HEK293 (cell line): Measurements from ENCODE around the gene E2F1.

Experiments used
- BCL6B ChIP-seq: fragments of 450-650 bp; formaldehyde crosslinking; IDR thresholded peaks from 2 replicates; pipeline ENCODE4 v1.5.1; 2017; ENCODE audit warnings: missing biosample characterization, missing genetic modification characterization
- GLIS2 ChIP-seq: fragments of 450-650 bp; formaldehyde crosslinking; IDR thresholded peaks from 2 replicates; pipeline ENCODE4 v1.5.1; 2016; ENCODE audit warnings: missing biosample characterization, missing genetic modification characterization
- HOXD13 ChIP-seq: sonication (generic); formaldehyde crosslinking; IDR thresholded peaks from 2 replicates; pipeline ENCODE4 v1.8.0; 2022; ENCODE audit warnings: missing genetic modification reagents, borderline replicate concordance
- KLF10 ChIP-seq: fragments of 450-650 bp; IDR thresholded peaks from 2 replicates; pipeline ENCODE4 v1.5.1; 2018; ENCODE audit warnings: missing biosample characterization, mild to moderate bottlenecking, missing genetic modification characterization
- KLF16 ChIP-seq: fragments of 450-650 bp; formaldehyde crosslinking; IDR thresholded peaks from 2 replicates; pipeline ENCODE4 v1.5.1; 2017; ENCODE audit warnings: missing biosample characterization, missing genetic modification characterization
- PRDM2 ChIP-seq: fragments of 450-650 bp; formaldehyde crosslinking; IDR thresholded peaks from 2 replicates; pipeline ENCODE4 v1.5.1; 2016; ENCODE audit warnings: missing biosample characterization, missing genetic modification characterization, borderline replicate concordance
- SP3 ChIP-seq: fragments of 450-650 bp; formaldehyde crosslinking; IDR thresholded peaks from 2 replicates; pipeline ENCODE4 v1.5.1; 2016; ENCODE audit warnings: missing biosample characterization, missing genetic modification characterization
- WT1 ChIP-seq: fragments of 450-650 bp; formaldehyde crosslinking; IDR thresholded peaks from 2 replicates; pipeline ENCODE4 v1.5.1; 2016; ENCODE audit warnings: missing biosample characterization, missing genetic modification characterization
- ZBTB10 ChIP-seq: fragments of 450-650 bp; formaldehyde crosslinking; IDR thresholded peaks from 2 replicates; pipeline ENCODE4 v1.5.1; 2016; ENCODE audit warnings: missing biosample characterization, missing genetic modification characterization
- ZNF10 ChIP-seq: fragments of 450-650 bp; formaldehyde crosslinking; IDR thresholded peaks from 2 replicates; pipeline ENCODE4 v1.5.1; 2017; ENCODE audit warnings: missing biosample characterization, missing genetic modification characterization
- ZNF155 ChIP-seq: fragments of 450-650 bp; formaldehyde crosslinking; IDR thresholded peaks from 2 replicates; pipeline ENCODE4 v1.5.1; 2016; ENCODE audit warnings: missing biosample characterization, missing genetic modification characterization
- ZNF16 ChIP-seq: fragments of 450-650 bp; formaldehyde crosslinking; IDR thresholded peaks from 2 replicates; pipeline ENCODE4 v1.5.1; 2016; ENCODE audit warnings: low read depth, missing biosample characterization, missing genetic modification characterization
- ZNF169 ChIP-seq: fragments of 450-650 bp; formaldehyde crosslinking; IDR thresholded peaks from 2 replicates; pipeline ENCODE4 v1.5.1; 2016; ENCODE audit warnings: missing biosample characterization, missing genetic modification characterization
- ZNF266 ChIP-seq: fragments of 450-650 bp; formaldehyde crosslinking; IDR thresholded peaks from 2 replicates; pipeline ENCODE4 v1.5.1; 2016; ENCODE audit warnings: missing biosample characterization, missing genetic modification characterization, low read depth
- ZNF501 ChIP-seq: fragments of 450-650 bp; formaldehyde crosslinking; IDR thresholded peaks from 2 replicates; pipeline ENCODE4 v1.5.1; 2016; ENCODE audit warnings: missing biosample characterization, missing genetic modification characterization
- ZNF518A ChIP-seq: fragments of 450-650 bp; formaldehyde crosslinking; conservative IDR thresholded peaks from 2 replicates; pipeline ENCODE4 v1.5.1; 2016; ENCODE audit warnings: low read depth, missing biosample characterization, missing genetic modification characterization
- ZNF530 ChIP-seq: fragments of 450-650 bp; formaldehyde crosslinking; IDR thresholded peaks from 2 replicates; pipeline ENCODE4 v1.5.1; 2016; ENCODE audit warnings: low read depth, missing biosample characterization, missing genetic modification characterization
- ZNF585B ChIP-seq: fragments of 450-650 bp; formaldehyde crosslinking; IDR thresholded peaks from 2 replicates; pipeline ENCODE4 v1.5.1; 2016; ENCODE audit warnings: missing biosample characterization, missing genetic modification characterization
- ZNF600 ChIP-seq: fragments of 450-650 bp; formaldehyde crosslinking; IDR thresholded peaks from 2 replicates; pipeline ENCODE4 v1.5.1; 2016; ENCODE audit warnings: missing biosample characterization, missing genetic modification characterization
- TF ChIP-seq, protein P1 (sequence below): fragments of 450-650 bp; formaldehyde crosslinking; IDR thresholded peaks from 2 replicates; pipeline ENCODE4 v1.5.1; 2016; ENCODE audit warnings: missing biosample characterization, missing genetic modification characterization

The E2F1 gene

GRCh38 chr20:33732166-33732970 lies 46.2 kb upstream of the E2F1 start (continued):
- TF ChIP-seq ZNF518A (tag by site-specific recombination) (no peak), GLIS2 (tag by site-specific recombination) (peak; percentile 22; the same call in 1 of the 2 replicates), ZNF600 (peak; percentile 77), SP3 (tag by site-specific recombination) (0 out of 2 replicates have a peak, but pooled peaks have one; percentile 7), ZNF266 (tag by site-specific recombination) (no peak), HOXD13 (CRISPR knock-in tag) (no peak), ZBTB10 (no peak), ZNF530 (tag by site-specific recombination) (no peak), ZNF501 (tag by site-specific recombination) (no peak), KLF16 (no peak), BCL6B (tag by site-specific recombination) (no peak), ZNF155 (tag by site-specific recombination) (no peak), ZNF169 (tag by site-specific recombination) (no peak), PRDM2 (no peak), KLF10 (tag by site-specific recombination) (peak; percentile 57; the same call in 1 of the 2 replicates), ZNF16 (tag by site-specific recombination) (no peak), ZNF585B (tag by site-specific recombination) (no peak), ZNF10 (no peak), WT1 (tag by site-specific recombination) (no peak)
- TF ChIP-seq, protein P1, sequence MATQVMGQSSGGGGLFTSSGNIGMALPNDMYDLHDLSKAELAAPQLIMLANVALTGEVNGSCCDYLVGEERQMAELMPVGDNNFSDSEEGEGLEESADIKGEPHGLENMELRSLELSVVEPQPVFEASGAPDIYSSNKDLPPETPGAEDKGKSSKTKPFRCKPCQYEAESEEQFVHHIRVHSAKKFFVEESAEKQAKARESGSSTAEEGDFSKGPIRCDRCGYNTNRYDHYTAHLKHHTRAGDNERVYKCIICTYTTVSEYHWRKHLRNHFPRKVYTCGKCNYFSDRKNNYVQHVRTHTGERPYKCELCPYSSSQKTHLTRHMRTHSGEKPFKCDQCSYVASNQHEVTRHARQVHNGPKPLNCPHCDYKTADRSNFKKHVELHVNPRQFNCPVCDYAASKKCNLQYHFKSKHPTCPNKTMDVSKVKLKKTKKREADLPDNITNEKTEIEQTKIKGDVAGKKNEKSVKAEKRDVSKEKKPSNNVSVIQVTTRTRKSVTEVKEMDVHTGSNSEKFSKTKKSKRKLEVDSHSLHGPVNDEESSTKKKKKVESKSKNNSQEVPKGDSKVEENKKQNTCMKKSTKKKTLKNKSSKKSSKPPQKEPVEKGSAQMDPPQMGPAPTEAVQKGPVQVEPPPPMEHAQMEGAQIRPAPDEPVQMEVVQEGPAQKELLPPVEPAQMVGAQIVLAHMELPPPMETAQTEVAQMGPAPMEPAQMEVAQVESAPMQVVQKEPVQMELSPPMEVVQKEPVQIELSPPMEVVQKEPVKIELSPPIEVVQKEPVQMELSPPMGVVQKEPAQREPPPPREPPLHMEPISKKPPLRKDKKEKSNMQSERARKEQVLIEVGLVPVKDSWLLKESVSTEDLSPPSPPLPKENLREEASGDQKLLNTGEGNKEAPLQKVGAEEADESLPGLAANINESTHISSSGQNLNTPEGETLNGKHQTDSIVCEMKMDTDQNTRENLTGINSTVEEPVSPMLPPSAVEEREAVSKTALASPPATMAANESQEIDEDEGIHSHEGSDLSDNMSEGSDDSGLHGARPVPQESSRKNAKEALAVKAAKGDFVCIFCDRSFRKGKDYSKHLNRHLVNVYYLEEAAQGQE (tag by site-specific recombination): no peak
